CD4-positive, alpha-beta T cell (primary cell): ENCODE measurements around the gene WNT1. TPM values are rescaled to one million over a fixed set of nuclear protein-coding genes. Genes with fewer than 3 reads are reported as not detected.

Experiments used
- ATAC-seq: fragments of 200-7000 bp; cut with Tn5 transposase; one replicate; pipeline ENCODE4 v1.10.0; 2022; ENCODE audit warnings: mild to moderate bottlenecking; ENCODE audit not compliant: poor library complexity
- CTCF ChIA-PET: fragments of 350-600 bp; sonication (Branson Sonifier 250); formaldehyde crosslinking; loops from one replicate; lab custom pipeline; 2021; ENCODE audit warnings: antibody characterized with exemption, inconsistent platforms; lab: Charles Lee
- POLR2A ChIA-PET: fragments of 350-600 bp; sonication (Branson Sonifier 250); formaldehyde crosslinking; loops from one replicate; lab custom pipeline; 2021; ENCODE audit warnings: antibody characterized with exemption, inconsistent platforms; lab: Charles Lee
- DNase-seq, 14 experiments: peaks; one replicate each; pipeline ENCODE4 v3.0.0-alpha.2; 2013 to 2020; ENCODE audit warnings: mixed read lengths in 2 of 14
- H3K27ac ChIP-seq, 2 donors: one replicate each; pipeline versions ENCODE4 v1.5.1 to v1.7.0; 2013; ENCODE audit warnings: low read length in 2 of 2, low read depth in 1 of 2, mild to moderate bottlenecking in 1 of 2
- H3K27me3 ChIP-seq, 2 experiments: 1 replicate in 1 of 2; 2 replicates in 1 of 2; pipeline versions ENCODE4 v1.6.1 to v1.7.0; 2013; ENCODE audit warnings: low read length in 2 of 2, control low read depth in 1 of 2, mild to moderate bottlenecking in 1 of 2, moderate library complexity in 1 of 2; ENCODE audit not compliant: insufficient read depth in 2 of 2, control insufficient read depth in 1 of 2
- H3K36me3 ChIP-seq: one replicate; pipeline ENCODE4 v1.6.1; 2013; ENCODE audit warnings: low read length, control low read depth; ENCODE audit not compliant: insufficient read depth
- H3K4me1 ChIP-seq: one replicate; pipeline ENCODE4 v1.6.1; 2013; ENCODE audit warnings: low read length, control low read depth; ENCODE audit not compliant: insufficient read depth
- H3K4me3 ChIP-seq: one replicate; pipeline ENCODE4 v1.5.1; 2013; ENCODE audit warnings: mild to moderate bottlenecking, low read length, moderate library complexity
- H3K9me3 ChIP-seq, 2 experiments: 1 replicate in 1 of 2; 2 replicates in 1 of 2; pipeline versions ENCODE4 v1.6.1 to v1.7.0; 2013; ENCODE audit warnings: low read length in 2 of 2, mild to moderate bottlenecking in 2 of 2, control low read depth in 1 of 2, moderate library complexity in 1 of 2; ENCODE audit not compliant: control insufficient read depth in 1 of 2, insufficient read depth in 1 of 2
- H3K27ac Mint-ChIP-seq: one replicate; pipeline ENCODE4 v1.8.0; 2020; ENCODE audit warnings: mixed read lengths
- H3K27me3 Mint-ChIP-seq: one replicate; pipeline ENCODE4 v1.8.0; 2021; ENCODE audit warnings: mixed read lengths
- H3K36me3 Mint-ChIP-seq: one replicate; pipeline ENCODE4 v1.8.0; 2021; ENCODE audit warnings: low read depth, mixed read lengths
- H3K4me1 Mint-ChIP-seq: one replicate; pipeline ENCODE4 v1.8.0; 2021; ENCODE audit warnings: low read depth, mixed read lengths
- H3K4me3 Mint-ChIP-seq: one replicate; pipeline ENCODE4 v1.8.0; 2020; ENCODE audit warnings: mild to moderate bottlenecking, mixed read lengths
- H3K9me3 Mint-ChIP-seq: one replicate; pipeline ENCODE4 v1.8.0; 2020; ENCODE audit warnings: mixed read lengths
- CTCF ChIP-seq: fragments of 200-600 bp; IDR thresholded peaks from one replicate; pipeline ENCODE4 v1.8.0; 2022; ENCODE audit warnings: antibody characterized with exemption, mild to moderate bottlenecking
- intact Hi-C, 2 experiments: fragments of 100-400 bp; cut with DNase I in 1 of 2; cut with micrococcal nuclease in 1 of 2; formaldehyde crosslinking; loops; one replicate each; pipeline versions ENCODE4 v1.15.1 to v1.9.0; 2023 to 2025; cut with DNase I, micrococcal nuclease
- total RNA-seq, 174 experiments: library from RNA in 2 of 174; stranded (reverse) in 2 of 174; gene quantifications; one replicate each; pipeline ENCODE4 v1.2.3 and lab custom pipeline; 2021 to 2026

The WNT1 gene
- total RNA-seq, 2 experiments from 2014 or later = 1.8 to 2.7 TPM

- peaks cover 53 to 56% of the 10 kb centered on the region in 2 experiments for H3K27me3 ChIP-seq
- peak; percentile 28 for ATAC-seq
Measured at GRCh38 chr12:48995086-48995879, 17.2 kb downstream of the WNT1 start.

GRCh38 chr12:48996794-48997718 is 18.9 kb downstream of the WNT1 start:
- ATAC-seq (peak; percentile 60), DNase-seq (peak in 13 of 14 experiments; percentile 48 to 87 (median 61))
- peaks cover 50% of the 10 kb centered on the region for H3K4me1 Mint-ChIP-seq
- Histone ChIP-seq H3K4me3 (peak overlapping the region; percentile 50), H3K4me1 (peaks cover 49% of the 10 kb centered on the region), H3K9me3 (peaks cover 0 to 13% of the 10 kb centered on the region in 2 experiments), H3K27me3 (peaks cover 63 to 66% of the 10 kb centered on the region in 2 experiments), H3K36me3 (peaks cover 2% of the 10 kb centered on the region), H3K27ac (no peak overlapping the region)
- TF ChIP-seq CTCF = peak; percentile 54
- intact Hi-C loops = loop anchor here (1.0 to 5.0 kb wide), 5 partner anchors 18 to 96 kb away; partner anchors contain the start of gene PRKAG1 (in 1 of the 2)
- H3K9me3 Mint-ChIP-seq = no peaks in the 10 kb centered on the region
- peak overlapping the region; percentile 74 for H3K4me3 Mint-ChIP-seq
- ChIA-PET POLR2A (interaction anchor here (0.6 to 4.9 kb wide), 11 partner anchors 9 to 238 kb away, joined by 3 to 29 read pairs (median 5); partner anchors contain the start of genes LMBR1L, PRKAG1, RHEBL1 and RND1), CTCF (interaction anchor here (0.5 to 4.0 kb wide), 23 partner anchors 9 to 244 kb away, joined by 3 to 39 read pairs (median 4); partner anchors contain the start of genes FKBP11, PRKAG1, RHEBL1 and WNT1)
- H3K27ac Mint-ChIP-seq = no peak overlapping the region
- peaks cover 80% of the 10 kb centered on the region for H3K27me3 Mint-ChIP-seq
- peaks cover 26% of the 10 kb centered on the region for H3K36me3 Mint-ChIP-seq

More at GRCh38 chr12:48995086-48995879, 17.2 kb downstream of the WNT1 start:
- ChIA-PET POLR2A (no interaction called here), CTCF (interaction anchor here (1.0 to 3.4 kb wide), 7 partner anchors 11 to 49 kb away, joined by 3 to 39 read pairs (median 4); partner anchors contain the start of gene WNT1)
- Histone ChIP-seq H3K36me3 (no peaks in the 10 kb centered on the region), H3K9me3 (peaks cover 0 to 13% of the 10 kb centered on the region in 2 experiments), H3K4me3 (no peak overlapping the region), H3K27ac (no peak overlapping the region), H3K4me1 (peaks cover 46% of the 10 kb centered on the region)
- no peak overlapping the region for H3K27ac Mint-ChIP-seq
- H3K9me3 Mint-ChIP-seq = no peaks in the 10 kb centered on the region
- intact Hi-C loops = loop anchor here in 1 of 2 experiments (5.0 kb wide), 1 partner anchor 93 kb away; a partner anchor contains a TSS
- TF ChIP-seq CTCF = peak; percentile 83
- peak in 7 of 14 experiments; percentile 40 to 73 (median 56) for DNase-seq
- peaks cover 44% of the 10 kb centered on the region for H3K4me1 Mint-ChIP-seq
- H3K4me3 Mint-ChIP-seq = peak overlapping the region; percentile 61
- peaks cover 11% of the 10 kb centered on the region for H3K36me3 Mint-ChIP-seq
- peaks cover 73% of the 10 kb centered on the region for H3K27me3 Mint-ChIP-seq
